HS-5 (cell line): ENCODE results near the gene DOK7.
"Not testable (repeated sequence)": the region's sequence is repeated elsewhere in the genome, so short reads cannot be mapped to it uniquely, and the experiment has no call there.

Source experiments
- DNase-seq: peaks from one replicate; pipeline ENCODE4 v3.0.0-alpha.2; 2012; ENCODE audit warnings: low read depth

The DOK7 gene

DNA sequence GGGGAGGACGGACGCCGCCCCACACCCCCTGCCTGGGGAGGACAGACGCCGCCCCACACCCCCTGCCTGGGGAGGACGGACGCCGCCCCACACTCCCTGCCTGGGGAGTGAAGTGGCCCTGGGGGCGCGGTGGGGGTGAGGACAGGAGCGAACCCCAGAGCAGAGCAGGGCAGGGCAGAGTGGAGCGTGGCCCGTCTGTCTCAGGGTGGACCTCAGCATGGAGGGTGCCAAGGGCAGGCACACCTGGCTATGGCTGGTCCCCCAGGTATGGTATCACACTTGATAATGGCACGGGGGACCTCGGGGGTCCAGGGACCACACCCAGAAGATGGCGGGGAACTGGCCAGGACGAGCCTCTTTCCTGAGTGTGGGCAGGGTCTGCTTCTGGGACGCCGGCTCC lies 59.5 kb downstream of the DOK7 start:
- no peak for DNase-seq

DNA sequence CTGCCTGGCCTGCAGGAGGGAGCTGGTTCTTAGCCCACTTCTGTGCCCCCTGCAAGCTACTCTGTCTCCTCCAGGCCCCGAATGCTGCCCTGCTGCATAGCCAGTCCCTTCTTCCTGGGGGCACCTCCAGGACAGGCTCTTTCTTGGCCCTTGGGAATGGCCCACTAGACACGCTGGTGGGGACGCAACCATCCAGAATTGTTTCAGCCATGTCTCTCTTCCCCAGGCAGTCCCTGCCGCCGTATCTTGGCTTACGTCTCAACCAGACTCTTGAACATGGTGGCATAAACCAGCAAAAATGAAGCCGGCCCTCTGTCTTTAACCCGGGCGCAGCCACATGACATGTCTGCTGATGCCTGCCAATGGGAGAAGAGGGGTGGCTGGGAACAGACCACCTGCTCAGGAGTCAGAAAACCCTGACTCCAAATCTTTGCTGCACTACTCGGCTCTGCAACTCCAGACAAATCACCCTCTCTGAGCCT lies 60.1 kb downstream of the DOK7 start:
- DNase-seq, result no peak

DNA sequence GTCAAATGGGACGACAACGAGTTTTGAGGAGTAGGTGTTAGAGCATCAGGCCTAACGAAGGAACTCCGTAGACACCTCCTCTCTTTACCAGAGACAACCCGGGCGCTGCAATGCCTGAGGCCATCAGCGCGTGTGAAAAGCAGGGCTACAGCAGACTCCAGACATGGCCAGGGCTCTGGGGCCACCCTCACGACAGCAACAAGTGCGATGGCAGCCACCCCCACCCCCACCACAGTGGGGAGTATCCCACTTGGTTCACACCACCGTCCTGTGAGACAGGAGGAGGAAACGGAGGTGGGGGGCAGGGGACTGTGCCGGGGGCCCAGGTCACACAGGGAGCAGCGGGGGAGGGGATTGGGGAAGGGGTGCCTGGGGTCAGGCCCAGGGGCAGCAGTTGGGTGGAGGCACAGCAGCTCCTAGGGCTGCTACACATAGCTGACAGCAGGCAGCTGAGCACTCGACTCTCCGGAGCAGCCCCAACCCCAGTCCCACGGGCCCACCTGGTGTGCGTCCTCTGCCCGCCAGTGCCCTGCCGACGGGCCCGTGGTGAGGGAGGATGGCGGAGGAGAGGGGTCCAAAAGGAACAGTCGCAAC lies 60.6 kb downstream of the DOK7 start:
- no peak for DNase-seq

DNA sequence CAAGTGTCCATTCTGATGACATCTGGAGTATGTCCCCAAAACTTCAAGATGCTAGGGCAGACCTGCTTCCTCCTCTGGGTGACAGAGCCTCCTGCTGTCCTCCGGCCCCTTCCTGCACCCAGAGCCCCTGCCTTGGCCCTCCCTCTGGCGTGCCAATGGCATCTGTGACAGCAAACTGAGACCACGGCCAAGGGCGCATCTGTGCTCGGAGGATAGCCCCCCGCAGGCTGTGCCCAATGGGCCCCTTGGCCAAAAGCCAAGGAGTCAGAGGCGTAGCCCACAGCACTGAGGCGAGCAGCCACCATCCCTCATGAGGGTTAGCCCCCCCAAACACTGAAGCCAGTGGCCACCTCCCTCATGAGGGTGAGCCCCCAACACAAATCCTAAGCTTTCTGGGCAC lies 61.2 kb downstream of the DOK7 start:
- no peak for DNase-seq

DNA sequence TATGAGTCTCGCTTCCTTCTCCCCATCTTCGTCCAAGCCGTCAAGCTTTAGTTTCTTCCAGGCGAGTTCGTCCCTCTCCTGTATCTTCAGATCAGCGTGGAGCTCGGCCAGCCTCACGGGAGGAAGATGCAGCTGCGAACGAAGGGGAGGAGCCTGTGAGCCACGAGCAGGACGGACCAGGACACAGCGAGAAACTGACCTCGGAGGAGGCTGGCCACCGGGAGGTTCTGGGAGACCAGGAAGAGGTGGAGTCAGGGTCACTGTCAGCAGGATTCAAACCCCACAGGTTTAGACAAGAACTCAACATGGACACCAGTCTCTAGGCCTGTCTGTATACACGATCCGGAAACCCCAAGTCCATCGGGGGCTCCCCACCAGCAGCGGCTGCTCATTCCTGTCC lies 61.8 kb downstream of the DOK7 start:
- no peak for DNase-seq

DNA sequence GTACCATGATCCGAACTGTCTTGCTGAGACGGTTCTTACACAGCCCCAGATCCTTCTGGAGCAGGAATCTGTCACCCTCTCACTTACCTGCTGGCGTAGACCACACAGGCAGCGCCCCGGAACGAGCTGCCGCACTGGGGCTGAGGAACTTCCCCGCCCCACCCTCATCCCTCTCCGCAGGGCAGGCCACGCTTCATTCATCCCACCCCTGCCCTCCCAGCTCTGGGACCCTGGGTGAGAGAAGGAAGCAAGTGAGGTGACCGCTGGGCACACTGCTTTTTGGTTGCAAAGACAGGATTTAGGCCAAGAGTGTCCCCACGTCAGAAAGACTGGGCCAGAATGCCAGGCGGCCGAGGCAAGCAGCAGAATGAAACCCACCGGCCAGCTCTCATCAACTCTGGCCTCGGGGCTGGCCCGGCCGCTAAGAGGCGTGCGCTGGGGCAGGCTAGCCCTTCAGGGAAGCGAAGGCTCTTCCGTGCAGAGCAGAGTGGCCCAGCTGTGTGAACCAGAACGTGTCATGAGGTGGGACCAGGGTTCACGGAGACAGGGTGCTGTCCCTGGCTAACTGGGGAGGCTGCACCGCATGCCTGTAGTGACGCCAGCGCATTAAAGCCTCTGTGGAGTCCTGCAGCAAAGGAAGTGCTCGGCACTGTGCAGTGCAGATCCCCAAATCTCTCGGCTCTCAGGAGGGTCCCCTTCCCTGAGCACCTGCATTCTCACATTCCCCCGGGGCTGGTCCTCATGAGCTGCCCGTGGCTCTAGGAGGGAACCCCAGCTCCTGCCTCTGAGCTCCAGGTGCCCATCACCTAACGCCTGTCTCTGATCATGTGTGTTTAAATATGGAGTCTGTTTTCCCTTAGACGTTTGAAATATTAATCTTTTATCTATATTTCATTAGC lies 62.7 kb downstream of the DOK7 start:
- DNase-seq, result no peak

DNA sequence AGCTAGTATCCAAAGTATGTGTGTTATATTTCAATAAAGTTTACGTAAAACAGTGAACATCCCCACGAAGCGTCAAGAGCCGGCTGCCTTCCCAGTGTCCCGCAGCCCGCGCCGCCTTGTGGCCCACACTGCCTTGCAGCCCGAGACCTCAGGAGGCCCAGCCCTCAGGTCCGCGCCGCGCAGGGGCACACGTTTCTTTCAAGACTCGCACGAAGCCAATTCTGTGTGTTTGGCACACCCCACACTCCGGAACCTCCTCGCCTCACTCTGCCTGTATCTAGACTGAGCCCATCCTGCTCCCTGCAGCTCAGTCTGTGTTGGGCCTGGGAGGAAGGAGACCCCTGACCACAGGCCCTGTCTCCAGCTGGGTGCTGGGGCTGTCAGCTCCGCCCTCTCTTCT lies 63.4 kb downstream of the DOK7 start:
- DNase-seq, result no peak

DNA sequence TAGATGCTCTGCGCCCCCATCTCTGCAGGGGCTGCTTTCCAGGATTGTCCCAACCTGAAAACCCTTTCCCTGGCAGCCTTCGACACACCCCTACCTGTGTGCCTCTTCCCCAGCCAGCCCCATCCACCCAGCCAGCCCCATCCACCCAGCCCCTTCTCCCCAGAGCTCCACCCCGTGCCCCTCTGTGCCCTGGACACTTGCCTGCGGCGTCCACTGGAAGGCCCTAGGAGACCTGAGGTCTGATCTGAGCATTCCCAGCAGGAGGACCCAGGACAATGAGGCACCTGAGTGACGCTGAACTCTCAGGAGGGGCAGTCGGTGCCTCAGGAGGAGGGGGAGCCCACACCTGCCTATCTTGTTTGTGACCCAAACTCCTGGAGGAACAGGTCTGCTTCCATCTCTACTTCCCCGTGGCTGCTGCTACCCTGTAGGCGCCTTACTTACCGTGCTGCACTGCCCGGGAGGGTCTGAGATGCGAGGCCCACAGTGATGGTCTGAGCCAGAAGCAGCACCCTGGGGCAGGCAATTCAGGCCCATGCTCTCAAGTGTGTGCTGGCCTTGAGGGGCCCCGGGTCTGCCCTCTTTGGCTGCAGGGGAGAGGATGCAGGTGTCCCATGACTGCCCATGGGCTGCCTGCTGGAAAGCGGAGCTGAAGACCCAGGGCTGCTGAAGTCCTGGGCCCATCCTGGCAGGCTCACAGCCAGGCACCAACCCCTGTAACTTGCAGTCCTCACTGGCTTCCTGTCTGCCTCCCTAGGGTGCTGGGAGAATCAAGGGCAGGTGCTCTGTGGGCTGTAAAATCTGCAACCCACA lies 64.2 kb downstream of the DOK7 start:
- DNase-seq, result no peak

DNA sequence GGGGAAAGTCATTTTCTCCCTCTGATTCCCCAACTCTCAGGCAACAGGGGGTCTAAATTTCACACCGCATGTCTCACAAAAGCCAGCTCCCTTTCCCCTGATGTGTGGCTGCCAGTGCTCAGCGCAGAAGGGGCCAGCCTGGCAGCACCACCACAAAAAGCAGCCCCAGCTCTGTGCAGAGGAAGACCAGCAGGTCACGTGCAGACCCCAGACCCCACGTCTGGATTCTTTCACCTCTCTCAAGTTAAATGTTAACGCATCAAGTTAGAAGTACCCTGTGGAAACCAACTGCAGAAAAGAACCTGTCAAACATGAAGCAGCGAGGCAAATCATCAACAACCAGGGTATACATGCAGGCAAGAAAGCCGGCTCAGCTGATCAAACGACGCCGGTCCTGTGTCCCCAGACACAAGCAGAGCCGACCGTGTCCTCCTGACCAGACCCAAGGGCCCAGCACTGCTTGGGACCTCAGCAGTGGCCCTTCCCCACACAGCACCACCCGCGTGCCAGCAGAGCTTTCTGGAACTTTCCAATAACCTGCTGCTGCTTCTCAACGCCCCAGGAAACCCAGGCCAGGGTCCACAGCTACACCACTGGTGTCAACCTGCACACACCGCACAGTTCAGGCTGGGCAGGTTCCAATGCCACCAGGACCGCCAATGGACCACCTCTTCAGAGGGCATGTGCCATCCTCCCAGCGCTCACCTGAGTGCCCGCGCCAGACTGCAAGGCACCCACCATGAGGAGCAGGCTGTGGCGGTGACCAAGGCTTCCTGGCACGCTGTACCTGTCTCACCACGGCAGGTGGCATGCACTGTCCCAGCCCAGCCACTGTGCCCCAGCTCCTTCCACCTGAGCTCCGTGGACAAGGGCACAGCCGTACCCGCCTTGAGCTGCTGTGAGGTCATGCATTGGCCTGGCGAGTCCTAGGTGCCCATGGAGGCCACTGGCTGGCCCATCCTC lies 65.1 kb downstream of the DOK7 start:
- DNase-seq, result no peak

DNA sequence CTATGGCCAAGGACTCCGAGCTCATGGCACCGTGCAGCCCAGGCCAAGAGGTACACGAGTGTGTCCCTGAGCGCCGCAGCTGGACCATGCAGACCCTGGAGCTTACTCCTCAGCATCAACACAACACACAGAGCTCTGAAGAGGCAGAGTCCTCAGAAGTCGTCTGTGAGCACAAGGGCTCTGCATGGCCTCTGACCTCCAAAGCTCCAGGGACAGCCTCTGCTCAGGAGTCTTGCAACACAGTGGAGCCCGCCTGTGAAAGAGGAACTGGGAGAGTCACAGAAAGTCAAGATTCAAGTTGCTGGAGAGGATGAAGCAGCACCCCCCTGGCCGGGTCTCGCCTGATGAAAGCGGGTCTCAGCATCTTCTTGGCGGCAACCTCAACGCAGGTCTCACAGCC lies 66.3 kb downstream of the DOK7 start:
- no peak for DNase-seq

DNA sequence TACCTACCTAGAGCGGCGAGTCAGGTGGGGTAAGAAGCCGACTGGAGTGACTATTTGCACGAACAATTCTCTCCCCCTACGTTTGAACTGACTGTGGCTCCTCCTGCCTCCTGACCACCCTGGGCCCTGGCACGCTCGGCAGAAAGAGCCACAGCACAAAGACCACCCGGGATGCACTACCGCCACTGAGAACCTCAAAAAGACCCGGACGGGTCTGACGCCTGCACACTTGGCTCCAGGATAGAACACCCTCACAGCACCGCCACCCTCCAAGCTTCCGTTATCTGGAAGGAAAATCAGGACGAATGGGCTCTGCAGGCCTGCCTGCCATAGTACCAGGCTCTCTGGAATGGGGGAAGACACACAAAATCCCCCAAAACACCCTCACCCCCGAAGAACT lies 66.9 kb downstream of the DOK7 start:
- DNase-seq, result no peak

DNA sequence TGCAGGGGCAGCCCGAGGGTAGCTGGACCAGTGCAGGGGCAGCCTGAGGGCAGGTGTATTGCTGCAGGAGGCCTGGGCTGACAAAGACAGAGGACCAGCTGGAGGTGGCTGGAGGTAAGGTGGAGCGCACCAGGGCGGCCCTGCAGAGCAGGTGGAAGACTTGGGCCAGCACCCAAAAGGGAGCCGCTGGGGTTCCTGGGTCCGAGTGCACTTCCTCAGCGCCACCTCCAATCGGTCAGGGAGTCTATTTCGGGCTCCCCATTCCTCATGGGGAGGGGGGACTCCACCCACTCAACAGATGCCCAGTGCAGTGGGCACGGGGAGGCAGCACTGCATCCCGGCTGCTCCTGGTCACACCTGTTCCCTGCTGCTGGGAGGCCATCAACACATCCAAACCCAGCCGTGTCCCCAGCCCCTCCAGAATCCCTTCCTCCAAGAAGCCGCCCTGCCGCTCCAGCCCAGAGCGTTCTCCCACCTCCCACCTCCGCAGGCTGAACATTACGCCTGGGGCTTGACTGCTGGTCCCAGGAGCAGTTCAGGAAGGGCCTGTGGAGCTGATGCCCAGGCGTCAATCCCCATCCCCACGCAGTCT lies 67.7 kb downstream of the DOK7 start:
- DNase-seq, result no peak

DNA sequence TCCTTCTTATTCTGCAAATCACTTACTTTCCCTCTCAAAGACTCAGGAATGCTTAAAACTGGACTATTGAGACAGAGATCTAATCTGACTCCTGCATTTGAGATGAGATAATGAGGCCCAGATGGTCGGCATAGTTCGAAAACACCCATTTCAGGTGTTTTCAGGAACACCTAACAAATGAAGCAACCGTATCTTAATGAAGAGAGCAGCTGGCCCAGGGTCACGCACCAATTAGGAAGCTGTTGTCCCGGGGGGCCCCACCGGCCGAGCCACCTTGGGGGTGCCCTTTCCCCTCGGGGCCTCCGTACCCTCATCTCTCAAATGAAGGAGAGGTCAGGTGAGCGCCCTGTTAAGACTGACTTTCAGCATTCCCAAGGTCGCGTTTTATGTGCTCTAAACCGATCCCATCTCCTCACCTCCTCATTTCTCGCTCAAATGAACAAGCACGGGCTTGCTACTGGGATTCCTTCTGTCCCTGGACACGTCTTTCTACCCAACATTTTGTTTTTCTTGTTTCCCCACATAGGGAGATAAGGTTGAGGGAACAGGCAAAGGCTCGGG lies 68.3 kb downstream of the DOK7 start:
- DNase-seq, result no peak

DNA sequence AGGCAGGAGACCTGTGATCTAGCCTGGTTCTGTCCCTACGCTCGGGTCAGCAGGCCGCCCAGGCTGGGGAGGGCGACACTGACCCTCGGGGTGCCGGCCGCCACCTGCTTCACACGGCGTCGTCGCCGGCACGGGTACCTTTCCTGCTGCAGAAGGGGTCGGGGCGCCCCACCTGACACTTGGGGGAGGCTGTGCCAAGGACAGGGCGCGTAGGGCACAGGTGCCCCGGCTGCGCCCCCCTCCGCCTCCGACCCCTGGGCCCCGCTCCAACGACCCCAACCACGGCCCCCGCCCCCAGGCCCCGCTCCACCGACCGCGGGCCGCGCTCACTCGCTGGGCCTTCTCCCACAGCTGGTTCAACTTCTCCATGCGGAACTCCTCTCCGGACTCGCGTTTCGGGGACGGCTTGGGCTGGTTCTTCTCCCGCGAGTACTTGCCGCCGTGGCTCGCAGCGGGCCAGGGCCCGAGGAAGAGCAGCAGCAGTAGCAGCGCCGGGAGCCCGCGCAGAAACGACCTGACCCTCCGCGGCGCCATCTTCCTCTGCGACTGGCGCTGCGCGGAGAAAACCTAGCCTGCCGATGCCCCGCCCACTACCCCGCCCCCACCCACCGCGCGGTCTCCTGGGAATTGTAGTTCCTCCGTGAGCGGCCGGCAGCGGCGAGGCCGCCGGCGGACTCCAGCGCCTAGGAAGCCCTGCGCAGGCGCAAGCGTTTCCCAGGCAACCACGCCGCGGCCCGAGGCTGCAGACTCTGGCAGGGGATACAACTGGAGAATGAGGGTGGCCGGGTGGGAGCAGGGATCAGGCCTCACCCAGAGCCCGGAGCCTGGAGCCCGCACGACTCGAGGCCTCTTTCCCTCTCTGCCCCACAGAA lies 69.0 kb downstream of the DOK7 start, which contains the start of gene LRPAP1:
Gene LRPAP1 (minus strand): TSS at position 544 of the 872 bp plus-strand sequence. CDS start 10 bp downstream, at position 534.
- peak; percentile 43 for DNase-seq

DNA sequence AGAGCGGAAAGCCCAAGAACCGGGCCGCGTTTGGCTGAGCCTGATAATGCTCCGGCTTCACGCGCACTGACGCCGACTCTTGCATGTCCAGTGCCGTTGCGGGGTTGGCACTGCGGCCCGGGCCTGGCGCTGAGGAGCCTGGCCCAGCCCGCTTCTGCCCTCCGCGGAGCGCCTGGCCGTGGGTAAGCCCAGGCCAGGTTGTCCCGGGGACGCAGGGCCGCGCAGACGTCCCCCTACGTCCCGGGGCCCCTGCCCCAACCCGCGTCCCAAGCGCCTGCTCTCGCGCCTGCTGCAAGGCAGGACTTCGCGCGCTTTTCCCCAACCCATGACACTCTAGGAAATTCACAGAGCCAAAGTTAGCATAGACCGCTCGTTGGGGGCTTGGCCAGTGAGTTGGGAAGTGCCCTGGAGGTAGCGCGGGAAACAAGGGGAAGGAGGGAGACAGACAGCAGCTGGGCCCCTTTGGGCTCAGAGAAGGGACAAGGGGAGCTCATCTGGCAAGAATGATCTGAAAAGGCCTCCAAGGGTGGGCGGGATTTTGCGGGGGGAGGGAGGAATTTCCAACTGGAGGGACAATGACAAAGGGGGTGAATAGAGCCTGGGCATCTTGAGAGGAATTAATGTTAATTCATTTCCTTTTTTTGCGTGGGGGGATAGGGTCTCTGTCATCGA lies 69.8 kb downstream of the DOK7 start:
- no peak for DNase-seq

DNA sequence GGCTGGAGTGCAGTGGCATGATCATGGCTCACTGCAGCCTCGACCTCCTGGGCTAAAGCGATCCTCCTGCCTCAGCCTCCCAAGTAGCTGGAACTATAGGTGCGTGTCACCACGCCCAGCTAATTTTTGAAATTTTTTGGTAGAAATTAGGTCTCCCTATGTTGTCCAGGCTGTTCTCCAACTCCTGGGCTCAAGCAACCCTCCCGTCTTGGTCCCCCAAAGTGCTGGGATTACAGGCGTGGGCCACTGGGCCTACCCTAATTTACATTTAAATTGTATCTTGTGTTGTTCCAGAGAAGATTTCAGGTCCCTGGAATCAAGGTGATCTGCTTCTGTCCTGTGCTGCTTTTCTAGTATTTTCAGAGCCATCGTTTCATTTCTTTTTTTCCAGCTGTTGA lies 70.3 kb downstream of the DOK7 start:
- DNase-seq, result no peak

DNA sequence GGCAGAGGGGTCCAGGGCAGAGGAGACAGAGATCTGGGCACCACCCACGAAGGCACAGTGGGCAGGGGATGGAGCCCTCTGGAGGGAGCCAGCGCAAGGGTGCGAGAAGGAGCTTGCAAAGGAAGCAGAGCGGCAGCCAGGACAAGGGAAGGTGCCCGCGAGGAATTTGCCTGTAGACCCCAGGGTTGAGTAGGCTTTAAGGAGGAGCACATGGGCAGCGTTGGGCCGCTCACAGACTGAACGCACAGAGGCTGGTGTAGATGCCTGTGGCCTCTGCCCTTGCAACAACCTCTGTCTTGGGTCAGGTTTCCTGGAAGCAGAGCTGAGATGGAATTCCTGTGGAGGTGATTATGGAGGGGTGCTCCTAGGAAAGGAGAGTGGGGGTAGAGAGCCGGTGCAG lies 72.7 kb downstream of the DOK7 start:
- DNase-seq, result not testable (repeated sequence)

DNA sequence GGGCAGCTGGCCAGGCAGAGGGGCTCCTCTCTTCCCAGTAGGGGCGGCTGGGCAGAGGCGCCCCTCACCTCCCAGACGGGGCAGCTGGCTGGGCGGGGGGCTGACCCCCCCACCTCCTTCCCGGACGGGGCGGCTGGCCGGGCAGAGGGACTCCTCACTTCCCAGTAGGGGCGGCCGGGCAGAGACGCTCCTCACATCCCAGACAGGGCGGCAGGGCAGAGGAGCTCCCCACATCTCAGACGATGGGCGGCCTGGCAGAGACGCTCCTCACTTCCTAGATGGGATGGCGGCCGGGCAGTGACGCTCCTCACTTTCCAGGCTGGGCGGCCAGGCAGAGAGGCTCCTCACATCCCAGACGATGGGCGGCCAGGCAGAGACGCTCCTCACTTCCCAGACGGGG lies 75.8 kb downstream of the DOK7 start:
- not testable (repeated sequence) for DNase-seq

DNA sequence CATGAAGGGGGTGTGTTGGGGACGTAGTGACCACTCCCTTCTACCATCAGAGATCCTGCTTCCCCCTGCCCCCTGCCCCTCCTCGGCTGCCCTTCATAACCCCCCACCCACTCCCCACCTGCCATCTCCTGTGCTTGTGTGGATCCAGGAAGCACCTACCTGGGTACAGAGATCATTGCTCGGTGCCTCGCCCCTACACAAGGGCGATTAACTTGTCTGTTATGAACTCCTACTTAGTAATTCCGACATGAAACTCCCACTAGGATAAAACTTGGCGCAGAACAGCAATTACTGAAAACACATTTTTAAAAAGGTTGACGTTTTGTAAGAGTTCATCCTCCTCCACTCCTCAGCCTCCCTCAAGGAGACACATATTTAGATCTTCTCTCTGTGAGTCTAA lies 80.3 kb downstream of the DOK7 start:
- not testable (repeated sequence) for DNase-seq
